ENCODE data around the gene NDC1.

Gene NDC1

GRCh38 chr1:53838654-53838974 lies 518 bp upstream of the NDC1 start:
- no peak for DNase-seq (ENCODE audit: low read depth)
- peak overlapping the region; percentile 84 for H3K4me3 ChIP-seq (ENCODE audit: low read depth, low read length)
- TF ChIP-seq, protein P1, sequence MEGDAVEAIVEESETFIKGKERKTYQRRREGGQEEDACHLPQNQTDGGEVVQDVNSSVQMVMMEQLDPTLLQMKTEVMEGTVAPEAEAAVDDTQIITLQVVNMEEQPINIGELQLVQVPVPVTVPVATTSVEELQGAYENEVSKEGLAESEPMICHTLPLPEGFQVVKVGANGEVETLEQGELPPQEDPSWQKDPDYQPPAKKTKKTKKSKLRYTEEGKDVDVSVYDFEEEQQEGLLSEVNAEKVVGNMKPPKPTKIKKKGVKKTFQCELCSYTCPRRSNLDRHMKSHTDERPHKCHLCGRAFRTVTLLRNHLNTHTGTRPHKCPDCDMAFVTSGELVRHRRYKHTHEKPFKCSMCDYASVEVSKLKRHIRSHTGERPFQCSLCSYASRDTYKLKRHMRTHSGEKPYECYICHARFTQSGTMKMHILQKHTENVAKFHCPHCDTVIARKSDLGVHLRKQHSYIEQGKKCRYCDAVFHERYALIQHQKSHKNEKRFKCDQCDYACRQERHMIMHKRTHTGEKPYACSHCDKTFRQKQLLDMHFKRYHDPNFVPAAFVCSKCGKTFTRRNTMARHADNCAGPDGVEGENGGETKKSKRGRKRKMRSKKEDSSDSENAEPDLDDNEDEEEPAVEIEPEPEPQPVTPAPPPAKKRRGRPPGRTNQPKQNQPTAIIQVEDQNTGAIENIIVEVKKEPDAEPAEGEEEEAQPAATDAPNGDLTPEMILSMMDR (conservative IDR thresholded peaks at IDR 0.05; ENCODE audit: low read depth, low read length): no peak

DNA sequence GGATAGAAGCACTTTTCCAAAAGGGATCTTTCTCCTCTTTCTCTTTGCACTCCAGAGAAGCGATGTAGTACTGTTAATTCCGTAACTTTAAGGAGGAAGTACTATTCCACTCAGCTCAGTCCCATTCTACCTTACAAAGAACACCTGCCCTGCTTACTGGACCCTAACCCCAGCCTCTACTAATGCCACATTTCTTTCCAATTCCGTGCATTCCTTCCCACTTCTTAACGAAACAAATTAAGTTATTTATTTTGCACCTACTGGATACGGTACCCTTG lies 511 bp downstream of the NDC1 start:
- peak; percentile 7 for DNase-seq (ENCODE audit: low read depth)
- TF ChIP-seq, protein P1 (conservative IDR thresholded peaks at IDR 0.05; ENCODE audit: low read depth, low read length): no peak
- peak overlapping the region; percentile 84 for H3K4me3 ChIP-seq (ENCODE audit: low read depth, low read length)

- no peak overlapping the region for H3K4me3 ChIP-seq (ENCODE audit: low read depth, low read length)
- TF ChIP-seq, protein P1 (conservative IDR thresholded peaks at IDR 0.05; ENCODE audit: low read depth, low read length): no peak
- peak; percentile 23 for DNase-seq (ENCODE audit: low read depth)
Observed at GRCh38 chr1:53835491-53835890, 2.6 kb downstream of the NDC1 start.

- TF ChIP-seq, protein P1 (conservative IDR thresholded peaks at IDR 0.05; ENCODE audit: low read depth, low read length): no peak
- no peak overlapping the region for H3K4me3 ChIP-seq (ENCODE audit: low read depth, low read length)
- DNase-seq (ENCODE audit: low read depth): no peak
Observed at GRCh38 chr1:53834776-53835175, 3.3 kb downstream of the NDC1 start.

DNA sequence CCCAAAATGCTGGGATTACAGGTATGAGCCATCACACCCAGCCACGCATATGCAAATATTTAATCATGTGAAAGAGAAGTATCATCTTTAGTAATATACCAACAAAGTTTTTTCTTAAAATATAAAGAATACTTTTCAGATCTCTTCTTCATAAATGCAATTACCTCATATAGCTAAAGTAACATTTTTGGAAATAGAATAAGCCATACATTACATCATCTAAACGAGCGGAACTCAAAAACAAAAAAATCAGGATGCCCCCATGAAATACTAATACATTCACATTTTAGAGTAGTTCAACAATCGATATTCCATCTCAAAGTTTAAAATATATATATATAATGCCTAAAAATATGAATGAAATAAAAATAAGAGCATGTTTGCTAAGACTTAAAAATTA lies 4.7 kb downstream of the NDC1 start:
- DNase-seq (ENCODE audit: low read depth): no peak
- TF ChIP-seq, protein P1 (conservative IDR thresholded peaks at IDR 0.05; ENCODE audit: low read depth, low read length): no peak
- no peak overlapping the region for H3K4me3 ChIP-seq (ENCODE audit: low read depth, low read length)

- DNase-seq (ENCODE audit: low read depth): peak; percentile 63
Observed at GRCh38 chr1:53826367-53826766, 11.7 kb downstream of the NDC1 start.

DNA sequence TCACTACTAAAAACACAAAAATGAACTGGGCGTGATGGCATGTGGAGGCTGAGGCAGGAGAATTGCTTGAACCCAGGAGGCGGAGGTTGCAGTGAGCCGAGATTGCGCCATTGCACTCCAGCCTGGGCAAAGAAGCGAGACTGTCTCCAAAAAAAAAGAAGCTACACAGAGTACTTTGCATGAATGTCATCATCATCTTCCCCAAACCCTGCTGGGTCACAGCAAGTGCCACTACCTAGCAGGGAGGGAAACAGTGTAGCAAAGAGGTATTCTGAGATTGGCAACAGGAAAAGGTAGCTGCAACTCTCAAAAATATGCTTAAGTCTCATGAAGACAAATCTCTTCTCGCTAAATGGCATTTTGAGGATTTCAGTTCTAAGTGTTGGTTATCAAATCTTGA lies 12.8 kb downstream of the NDC1 start:
- H3K4me3 ChIP-seq (ENCODE audit: low read depth, low read length): no peak overlapping the region
- TF ChIP-seq, protein P1 (conservative IDR thresholded peaks at IDR 0.05; ENCODE audit: low read depth, low read length): no peak
- no peak for DNase-seq (ENCODE audit: low read depth)

More at GRCh38 chr1:53826367-53826766, 11.7 kb downstream of the NDC1 start:
- no peak overlapping the region for H3K4me3 ChIP-seq (ENCODE audit: low read depth, low read length)
- TF ChIP-seq, protein P1 (conservative IDR thresholded peaks at IDR 0.05; ENCODE audit: low read depth, low read length): peak; percentile 55

All from choroid plexus epithelial cell (primary cell).